Measurements from ENCODE around the gene FANCM. TPM values are rescaled to one million over a fixed set of nuclear protein-coding genes. Genes with fewer than 3 reads are reported as not detected.

FANCM gene
- polyA plus RNA-seq, 1 donor (not counting 4 experiments of a cell fraction or from before 2014, with no cell fraction given): 6.0 TPM

DNA sequence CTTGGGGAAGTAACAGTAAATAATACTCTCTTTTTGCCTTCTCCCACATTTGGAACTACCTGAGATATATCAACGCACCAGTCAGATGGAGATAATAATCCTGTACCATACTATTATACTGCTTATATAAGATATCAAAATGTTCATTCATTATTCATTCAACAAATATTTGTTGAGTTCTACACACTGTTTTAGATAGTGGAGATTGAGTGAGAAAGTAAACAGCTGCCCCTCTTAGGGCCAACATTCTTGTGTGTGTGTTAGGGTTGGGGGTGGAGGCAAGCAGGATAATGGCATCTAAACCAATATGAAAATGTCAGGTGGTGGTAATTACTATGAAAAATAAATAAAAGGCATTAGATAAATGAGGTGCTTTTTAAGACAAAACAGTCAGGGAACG, 103.3 kb downstream of the FANCM start:
- no peak overlapping the region for H3K27ac ChIP-seq (ENCODE audit: control insufficient read depth, insufficient read depth, low read length)
- no peaks in the 10 kb centered on the region for H3K36me3 ChIP-seq (ENCODE audit: control insufficient read depth in 2 of 2, extremely low read depth in 1 of 2, insufficient read depth in 2 of 2, low read length in 2 of 2)
- no peak for FAIRE-seq
- no peaks in the 10 kb centered on the region for H3K27me3 ChIP-seq (ENCODE audit: control insufficient read depth, extremely low read depth, insufficient read depth, low read length)
- peaks cover 10% of the 10 kb centered on the region for H3K79me2 ChIP-seq (ENCODE audit: control insufficient read depth, insufficient read depth, low read length)
- no peak overlapping the region for H3K4me3 ChIP-seq (ENCODE audit: control insufficient read depth in 2 of 3, extremely low read depth in 1 of 3, insufficient read depth in 2 of 3, low read depth in 1 of 3, low read length in 3 of 3)
- no peaks in the 10 kb centered on the region for H3K4me1 ChIP-seq (ENCODE audit: control insufficient read depth, extremely low read depth, insufficient read depth, low read length)
- no peaks in the 10 kb centered on the region for H3K9me3 ChIP-seq (ENCODE audit: control insufficient read depth, low read depth, low read length)
- dilution Hi-C loops (cut with MboI; ENCODE audit: extremely low pct_ligation_motif_present, low sequenced_read_pairs): no loop called here
- DNase-seq (ENCODE audit: low read depth, low spot score): no peak
- H2AFZ ChIP-seq (ENCODE audit: control insufficient read depth, low read length): no peak overlapping the region
- no peak overlapping the region for H3K4me2 ChIP-seq (ENCODE audit: control insufficient read depth, extremely low read depth, insufficient read depth, low read depth, low read length)
- no peaks in the 10 kb centered on the region for H4K20me1 ChIP-seq (ENCODE audit: control insufficient read depth, extremely low read depth, insufficient read depth, low read length)
- H3K9ac ChIP-seq (ENCODE audit: control insufficient read depth, extremely low read depth, insufficient read depth, low read length): no peak overlapping the region
- no peaks in the 10 kb centered on the region for H3K9me1 ChIP-seq (ENCODE audit: control insufficient read depth, extremely low read depth, insufficient read depth, low read length)
- TF ChIP-seq, protein P1, sequence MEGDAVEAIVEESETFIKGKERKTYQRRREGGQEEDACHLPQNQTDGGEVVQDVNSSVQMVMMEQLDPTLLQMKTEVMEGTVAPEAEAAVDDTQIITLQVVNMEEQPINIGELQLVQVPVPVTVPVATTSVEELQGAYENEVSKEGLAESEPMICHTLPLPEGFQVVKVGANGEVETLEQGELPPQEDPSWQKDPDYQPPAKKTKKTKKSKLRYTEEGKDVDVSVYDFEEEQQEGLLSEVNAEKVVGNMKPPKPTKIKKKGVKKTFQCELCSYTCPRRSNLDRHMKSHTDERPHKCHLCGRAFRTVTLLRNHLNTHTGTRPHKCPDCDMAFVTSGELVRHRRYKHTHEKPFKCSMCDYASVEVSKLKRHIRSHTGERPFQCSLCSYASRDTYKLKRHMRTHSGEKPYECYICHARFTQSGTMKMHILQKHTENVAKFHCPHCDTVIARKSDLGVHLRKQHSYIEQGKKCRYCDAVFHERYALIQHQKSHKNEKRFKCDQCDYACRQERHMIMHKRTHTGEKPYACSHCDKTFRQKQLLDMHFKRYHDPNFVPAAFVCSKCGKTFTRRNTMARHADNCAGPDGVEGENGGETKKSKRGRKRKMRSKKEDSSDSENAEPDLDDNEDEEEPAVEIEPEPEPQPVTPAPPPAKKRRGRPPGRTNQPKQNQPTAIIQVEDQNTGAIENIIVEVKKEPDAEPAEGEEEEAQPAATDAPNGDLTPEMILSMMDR (optimal IDR thresholded peaks at IDR 0.05 in 1 of 3, IDR thresholded peaks at IDR 0.05 in 1 of 3, conservative IDR thresholded peaks at IDR 0.05 in 1 of 3; ENCODE audit: extremely low read depth in 1 of 3, insufficient read depth in 2 of 3, low read length in 3 of 3): no peak
- no peak for TF ChIP-seq EZH2 (IDR thresholded peaks at IDR 0.05; ENCODE audit: low read length)

DNA sequence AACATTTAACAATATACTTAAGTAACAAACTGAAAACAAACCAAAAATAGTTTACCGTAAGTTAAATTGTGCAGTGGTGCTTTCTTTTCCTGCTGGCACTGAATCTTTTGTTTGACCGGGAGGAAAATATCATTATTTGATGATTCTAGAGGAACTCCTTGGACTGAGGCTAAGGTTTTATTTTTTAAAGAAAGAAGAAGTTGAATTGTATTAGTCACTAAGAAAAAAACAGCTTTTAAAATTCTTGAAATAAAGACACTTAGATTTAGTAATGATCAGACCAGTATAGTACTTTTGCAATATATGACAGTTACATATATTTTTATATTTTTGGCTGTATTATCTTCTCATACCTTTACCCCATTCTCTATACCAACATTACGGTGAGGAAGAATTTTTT, 107.0 kb downstream of the FANCM start:
- TF ChIP-seq, protein P1 (optimal IDR thresholded peaks at IDR 0.05 in 1 of 3, IDR thresholded peaks at IDR 0.05 in 1 of 3, conservative IDR thresholded peaks at IDR 0.05 in 1 of 3; ENCODE audit: extremely low read depth in 1 of 3, insufficient read depth in 2 of 3, low read length in 3 of 3): no peak
- no peak for TF ChIP-seq EZH2 (IDR thresholded peaks at IDR 0.05; ENCODE audit: low read length)
- Histone ChIP-seq H3K9me3 (ENCODE audit: control insufficient read depth, low read depth, low read length) (no peaks in the 10 kb centered on the region), H3K9me1 (ENCODE audit: control insufficient read depth, extremely low read depth, insufficient read depth, low read length) (no peaks in the 10 kb centered on the region), H3K4me1 (ENCODE audit: control insufficient read depth, extremely low read depth, insufficient read depth, low read length) (no peaks in the 10 kb centered on the region), H3K9ac (ENCODE audit: control insufficient read depth, extremely low read depth, insufficient read depth, low read length) (no peak overlapping the region), H3K27ac (ENCODE audit: control insufficient read depth, insufficient read depth, low read length) (no peak overlapping the region), H4K20me1 (ENCODE audit: control insufficient read depth, extremely low read depth, insufficient read depth, low read length) (no peaks in the 10 kb centered on the region), H3K4me2 (ENCODE audit: control insufficient read depth, extremely low read depth, insufficient read depth, low read depth, low read length) (no peak overlapping the region), H3K27me3 (ENCODE audit: control insufficient read depth, extremely low read depth, insufficient read depth, low read length) (no peaks in the 10 kb centered on the region), H3K36me3 (ENCODE audit: control insufficient read depth in 2 of 2, extremely low read depth in 1 of 2, insufficient read depth in 2 of 2, low read length in 2 of 2) (no peaks in the 10 kb centered on the region), H3K4me3 (ENCODE audit: control insufficient read depth in 2 of 3, extremely low read depth in 1 of 3, insufficient read depth in 2 of 3, low read depth in 1 of 3, low read length in 3 of 3) (no peak overlapping the region), H3K79me2 (ENCODE audit: control insufficient read depth, insufficient read depth, low read length) (peaks cover 46% of the 10 kb centered on the region), H2AFZ (ENCODE audit: control insufficient read depth, low read length) (no peak overlapping the region)
- FAIRE-seq (no peak), DNase-seq (ENCODE audit: low read depth, low spot score) (no peak)
- dilution Hi-C loops (cut with MboI; ENCODE audit: extremely low pct_ligation_motif_present, low sequenced_read_pairs): no loop called here

Data from keratinocyte (primary cell).